GM19043 (cell line): Measurements from ENCODE around the gene TBC1D10A.

ENCODE experiments used
- ATAC-seq: cut with Tn5 transposase; IDR thresholded peaks from one replicate; pipeline ENCODE4 v1.9.1; 2021; ENCODE audit warnings: low read depth; ENCODE audit not compliant: unreplicated experiment

Gene TBC1D10A, protein sequence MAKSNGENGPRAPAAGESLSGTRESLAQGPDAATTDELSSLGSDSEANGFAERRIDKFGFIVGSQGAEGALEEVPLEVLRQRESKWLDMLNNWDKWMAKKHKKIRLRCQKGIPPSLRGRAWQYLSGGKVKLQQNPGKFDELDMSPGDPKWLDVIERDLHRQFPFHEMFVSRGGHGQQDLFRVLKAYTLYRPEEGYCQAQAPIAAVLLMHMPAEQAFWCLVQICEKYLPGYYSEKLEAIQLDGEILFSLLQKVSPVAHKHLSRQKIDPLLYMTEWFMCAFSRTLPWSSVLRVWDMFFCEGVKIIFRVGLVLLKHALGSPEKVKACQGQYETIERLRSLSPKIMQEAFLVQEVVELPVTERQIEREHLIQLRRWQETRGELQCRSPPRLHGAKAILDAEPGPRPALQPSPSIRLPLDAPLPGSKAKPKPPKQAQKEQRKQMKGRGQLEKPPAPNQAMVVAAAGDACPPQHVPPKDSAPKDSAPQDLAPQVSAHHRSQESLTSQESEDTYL

DNA sequence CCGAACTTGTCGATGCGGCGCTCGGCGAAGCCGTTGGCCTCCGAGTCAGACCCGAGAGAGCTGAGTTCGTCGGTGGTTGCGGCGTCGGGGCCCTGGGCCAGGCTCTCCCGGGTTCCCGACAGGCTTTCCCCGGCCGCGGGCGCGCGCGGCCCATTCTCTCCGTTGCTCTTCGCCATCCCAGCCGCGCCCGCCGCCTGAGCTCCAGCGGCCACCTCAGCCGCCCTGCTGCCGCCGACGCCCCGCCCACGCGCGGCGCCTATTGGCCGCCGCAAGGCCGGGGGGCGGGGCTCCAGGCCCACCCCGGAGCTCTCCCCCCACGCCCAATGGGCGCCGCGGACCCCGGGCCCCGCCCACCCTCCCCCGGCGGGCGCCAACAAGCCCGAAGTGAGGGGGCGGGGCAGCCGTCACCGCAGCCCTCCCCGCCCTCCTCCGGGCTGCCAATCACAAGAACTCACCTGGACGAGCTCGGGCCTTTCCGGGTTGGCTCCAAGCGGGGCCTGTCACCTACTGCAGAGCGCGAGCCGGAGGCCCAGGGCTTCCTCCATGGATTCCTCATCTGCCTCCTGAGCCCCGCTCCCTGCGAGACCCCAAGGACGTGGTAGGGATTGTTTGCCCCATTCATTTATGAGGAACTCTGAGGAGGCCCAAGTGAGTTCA is at the start of gene TBC1D10A:
TSS of gene TBC1D10A (minus strand) at position 236 of the 657 bp plus-strand sequence. CDS start at position 176, 60 bp downstream.
- peak; percentile 82 for ATAC-seq

DNA sequence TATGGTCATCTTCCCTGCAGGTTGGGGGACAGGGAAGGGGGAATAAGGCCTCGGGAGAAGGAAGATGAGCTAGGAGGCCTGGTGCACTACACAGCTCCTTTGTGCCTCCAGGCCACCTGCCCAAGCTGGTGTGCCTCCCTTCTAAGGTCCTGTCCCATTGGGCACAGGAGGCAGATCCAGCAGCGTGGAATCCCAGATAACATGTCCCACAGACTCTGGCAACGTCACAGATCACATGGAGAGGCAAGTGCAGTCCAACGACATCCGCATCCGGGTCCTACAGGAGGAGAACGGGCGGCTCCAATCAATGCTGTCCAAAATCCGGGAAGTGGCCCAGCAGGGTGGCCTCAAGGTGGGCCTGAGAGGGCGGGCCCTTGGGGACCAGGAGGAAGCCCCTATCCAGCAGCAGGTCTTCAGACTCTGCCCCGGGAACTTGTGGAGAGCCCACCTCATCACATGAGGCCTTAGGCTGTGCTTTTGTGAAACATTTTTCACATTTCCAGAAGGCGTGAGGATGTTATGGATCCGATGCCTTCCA is 48.6 kb upstream of the TBC1D10A start:
- no peak for ATAC-seq

DNA sequence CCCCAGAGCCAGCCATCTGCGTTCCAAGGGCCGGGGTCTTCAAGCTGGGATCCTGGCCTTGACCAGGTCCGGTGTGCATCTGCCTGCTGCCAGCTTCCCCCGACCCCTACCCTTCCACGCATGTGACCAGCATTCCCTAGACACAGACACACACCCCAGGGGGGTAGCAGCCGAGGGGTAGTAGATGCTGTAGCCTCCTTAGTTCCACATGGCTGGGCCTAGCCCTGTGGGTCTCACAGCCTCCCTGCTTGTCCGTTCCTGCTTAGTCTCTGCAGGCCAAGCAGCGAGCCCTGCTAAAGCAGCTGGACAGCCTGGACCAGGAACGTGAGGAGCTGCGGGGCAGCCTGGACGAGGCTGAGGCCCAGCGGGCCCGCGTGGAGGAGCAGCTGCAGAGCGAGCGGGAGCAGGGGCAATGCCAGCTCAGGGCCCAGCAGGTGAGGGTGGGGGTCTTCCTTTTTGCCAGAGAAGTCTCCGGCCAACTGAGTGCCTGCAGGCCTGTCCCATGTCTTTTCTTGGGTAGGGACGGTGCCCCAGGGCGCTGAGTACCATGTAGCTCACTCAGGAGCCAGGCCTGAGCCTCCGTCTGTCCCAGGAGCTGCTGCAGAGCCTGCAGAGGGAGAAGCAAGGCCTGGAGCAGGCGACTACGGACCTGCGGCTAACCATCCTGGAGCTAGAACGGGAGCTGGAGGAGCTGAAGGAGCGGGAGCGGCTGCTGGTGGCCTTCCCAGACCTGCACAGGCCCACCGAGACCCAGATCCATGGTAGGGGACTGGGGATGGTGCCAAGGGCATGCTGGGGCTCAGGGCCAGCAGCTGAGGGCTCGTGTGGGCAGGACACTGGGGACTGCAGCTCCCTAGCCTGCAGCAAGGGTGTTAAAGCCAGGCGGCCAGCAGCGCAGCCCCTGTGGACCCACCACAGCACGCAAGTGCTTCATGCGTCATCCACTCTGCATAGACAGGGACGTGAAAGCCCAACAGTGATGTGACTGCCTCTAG is 46.9 kb upstream of the TBC1D10A start:
- ATAC-seq = no peak

DNA sequence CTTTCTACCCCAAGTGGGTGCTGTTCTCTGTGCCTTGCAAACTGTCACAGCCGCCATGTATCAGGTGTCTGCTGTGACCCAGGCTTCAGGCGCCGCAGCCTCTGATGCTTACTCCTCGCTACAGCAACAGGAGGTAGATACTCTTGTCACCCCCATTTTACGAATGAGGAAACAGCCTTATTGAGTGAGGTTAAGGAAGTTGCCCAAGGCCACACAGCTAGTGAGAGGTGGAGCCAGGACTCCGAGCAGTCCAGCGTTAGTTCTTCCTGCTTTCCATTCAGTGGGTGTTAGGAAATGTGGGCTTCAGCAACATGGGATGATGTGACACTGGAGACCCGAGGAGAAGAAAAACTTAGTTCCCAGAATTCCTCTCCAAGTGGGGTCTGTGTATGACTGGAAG is 46.2 kb upstream of the TBC1D10A start:
- ATAC-seq = no peak

DNA sequence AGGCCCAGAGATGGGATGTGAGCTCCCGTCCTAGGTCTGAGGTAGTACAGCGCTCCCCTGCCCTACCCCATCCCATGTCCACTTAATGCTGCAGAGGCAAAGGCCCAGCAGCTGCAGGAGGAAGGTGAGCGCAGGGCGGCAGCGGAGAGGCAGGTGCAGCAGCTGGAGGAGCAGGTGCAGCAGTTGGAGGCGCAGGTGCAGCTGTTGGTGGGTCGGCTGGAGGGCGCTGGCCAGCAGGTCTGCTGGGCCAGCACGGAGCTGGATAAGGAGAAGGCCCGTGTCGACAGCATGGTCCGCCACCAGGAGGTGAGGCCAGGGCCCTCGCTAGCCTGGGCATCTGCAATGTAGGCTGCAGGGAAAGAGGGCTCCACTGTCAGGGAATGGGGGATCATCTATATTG is 45.2 kb upstream of the TBC1D10A start:
- no peak for ATAC-seq

DNA sequence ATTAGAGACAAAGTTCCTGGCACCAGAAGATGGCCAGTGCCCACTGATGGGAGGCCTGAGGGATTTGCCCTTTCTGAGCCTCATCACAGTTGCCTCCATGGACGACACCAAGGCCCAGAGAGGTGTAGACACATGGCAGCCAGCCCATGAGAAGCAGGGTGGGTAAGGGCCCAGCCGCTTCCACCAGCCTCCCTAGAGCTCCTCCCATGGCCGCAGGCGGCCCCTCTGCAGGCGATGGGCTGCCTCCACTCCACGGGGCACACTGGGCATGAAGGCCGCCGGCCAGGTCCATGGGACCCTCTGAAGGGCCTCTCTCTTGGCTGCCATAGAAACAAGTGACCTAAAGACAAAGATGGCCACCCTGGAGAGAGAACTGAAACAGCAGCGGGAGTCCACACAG is 44.6 kb upstream of the TBC1D10A start:
- no peak for ATAC-seq

DNA sequence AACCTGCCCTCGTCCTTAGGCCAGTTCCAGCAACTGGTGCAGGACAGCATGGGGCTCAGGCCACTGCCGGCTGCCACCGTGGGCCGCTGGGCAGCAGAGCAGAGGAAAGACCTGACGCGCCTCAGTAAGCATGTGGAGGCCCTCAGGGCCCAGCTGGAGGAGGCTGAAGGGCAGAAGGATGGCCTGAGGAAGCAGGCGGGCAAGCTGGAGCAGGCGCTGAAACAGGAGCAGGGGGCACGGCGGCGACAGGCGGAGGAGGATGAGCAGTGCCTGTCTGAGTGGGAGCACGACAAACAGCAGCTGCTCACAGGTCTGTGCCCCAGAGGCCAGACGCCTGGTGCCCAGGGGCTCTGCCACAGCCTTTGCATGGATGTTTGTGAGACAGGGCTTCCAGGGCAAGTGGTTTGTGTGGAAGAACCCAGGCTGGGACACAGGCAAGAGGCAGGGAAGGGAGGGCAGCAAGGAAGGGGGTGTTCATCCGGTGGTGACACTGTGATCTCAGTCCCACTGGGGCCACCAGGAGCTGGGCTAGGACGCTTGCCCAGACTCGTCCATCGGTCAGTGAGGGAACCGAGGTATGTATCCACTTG is 44.0 kb upstream of the TBC1D10A start:
- no peak for ATAC-seq

DNA sequence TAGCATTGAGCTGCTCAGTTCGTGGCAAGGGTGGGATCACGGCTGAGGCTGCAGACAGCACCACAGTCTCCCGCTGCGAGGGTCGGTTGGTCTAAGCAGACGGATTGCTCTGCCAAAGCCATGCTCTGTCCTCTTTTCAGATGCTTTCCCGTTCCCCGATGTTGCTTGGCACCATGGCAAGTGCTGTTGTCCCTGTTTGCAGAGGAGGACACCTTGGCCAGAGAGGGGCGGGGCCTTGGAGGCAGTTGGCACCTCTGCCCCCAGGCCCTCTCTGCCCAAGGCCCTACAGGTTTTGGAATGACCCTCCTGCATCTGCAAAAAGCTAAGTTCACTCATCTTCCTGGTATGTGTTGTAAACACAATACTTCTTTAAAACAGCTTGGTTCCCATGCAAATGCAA is 41.7 kb upstream of the TBC1D10A start:
- no peak for ATAC-seq

DNA sequence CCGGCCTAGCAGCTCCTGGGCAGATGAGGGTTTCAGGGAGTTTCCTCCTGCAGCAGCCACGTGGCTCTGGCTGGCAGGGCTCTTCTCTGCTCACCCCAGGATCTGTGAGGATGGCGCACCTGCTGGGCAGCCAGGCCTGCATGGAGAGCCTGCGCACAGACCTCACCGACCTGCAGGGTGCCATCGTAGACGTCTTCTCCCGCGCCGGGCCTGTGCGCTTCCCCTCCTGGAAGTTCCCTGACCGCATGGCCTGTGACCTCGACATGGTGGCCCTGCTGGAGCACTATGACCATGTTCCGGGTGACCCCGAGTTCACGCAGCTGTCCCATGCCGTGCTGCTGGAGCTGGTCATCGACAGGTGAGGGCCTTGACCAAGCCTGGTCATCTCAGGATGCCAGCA is 39.1 kb upstream of the TBC1D10A start:
- ATAC-seq = no peak

DNA sequence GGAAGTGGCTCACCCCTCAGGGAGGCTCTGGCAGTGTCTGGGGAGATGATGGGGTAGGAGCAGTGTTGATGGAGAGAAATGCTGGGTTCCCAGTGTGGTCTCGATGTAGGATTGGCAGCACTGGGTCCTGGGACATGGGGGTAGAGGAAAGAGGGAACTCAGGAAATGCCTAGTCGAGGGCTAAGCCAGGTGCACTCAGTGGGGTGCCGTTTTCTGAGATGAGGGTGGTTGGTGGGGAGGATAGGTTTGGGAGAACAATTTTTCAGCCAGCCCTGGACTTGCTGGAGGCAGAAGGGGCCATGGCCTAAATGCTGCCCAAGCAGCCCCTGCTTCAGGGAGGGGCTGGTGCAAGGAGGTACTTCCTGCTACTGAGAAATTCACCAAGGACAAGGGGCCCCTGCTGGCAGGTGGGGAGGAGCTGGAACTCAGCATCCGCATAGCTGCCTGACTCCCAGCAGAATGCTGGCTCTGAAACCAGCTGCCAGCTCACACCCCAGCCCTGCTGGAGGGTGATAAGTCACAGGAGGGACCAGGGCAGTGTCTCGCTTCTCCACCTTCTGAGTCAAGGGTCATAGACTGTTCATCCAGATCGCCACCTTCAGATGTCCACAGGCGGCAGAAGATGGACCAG is 36.0 kb upstream of the TBC1D10A start:
- no peak for ATAC-seq

DNA sequence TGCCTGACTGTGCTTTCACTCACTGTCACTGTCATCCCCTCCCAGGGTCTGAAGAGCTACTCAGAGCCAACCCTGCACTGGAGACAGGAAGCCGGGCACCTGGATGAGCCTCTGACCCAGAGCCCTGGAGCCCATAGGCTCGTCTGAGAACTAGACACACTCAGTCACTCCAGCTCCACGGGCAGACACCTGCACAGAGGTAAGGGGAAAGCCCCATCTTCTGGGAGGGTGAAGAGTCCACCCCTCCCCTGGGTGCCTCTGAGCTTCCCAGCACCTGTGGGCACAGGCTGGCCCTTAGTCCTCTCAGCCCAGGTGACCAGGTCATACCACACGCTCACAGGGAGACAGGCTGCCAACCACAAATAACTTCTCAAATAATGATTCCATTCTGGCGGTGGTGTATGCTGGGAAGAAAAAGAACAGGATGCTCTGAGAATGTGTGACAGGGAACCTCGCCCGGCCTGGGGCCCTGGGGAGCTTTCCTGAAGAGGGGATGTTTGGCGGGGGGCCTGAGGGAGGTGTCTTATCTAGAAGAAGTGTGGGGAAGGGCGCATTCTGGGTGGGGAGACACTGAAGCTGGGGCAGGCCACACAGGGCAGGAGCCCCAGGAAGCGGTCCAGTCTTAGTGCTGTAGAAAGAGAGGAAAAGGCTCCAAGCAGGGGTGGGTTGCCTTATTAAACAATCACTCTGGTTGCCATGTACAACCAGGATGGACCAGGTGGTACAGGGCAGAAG is 35.3 kb upstream of the TBC1D10A start:
- ATAC-seq = no peak

DNA sequence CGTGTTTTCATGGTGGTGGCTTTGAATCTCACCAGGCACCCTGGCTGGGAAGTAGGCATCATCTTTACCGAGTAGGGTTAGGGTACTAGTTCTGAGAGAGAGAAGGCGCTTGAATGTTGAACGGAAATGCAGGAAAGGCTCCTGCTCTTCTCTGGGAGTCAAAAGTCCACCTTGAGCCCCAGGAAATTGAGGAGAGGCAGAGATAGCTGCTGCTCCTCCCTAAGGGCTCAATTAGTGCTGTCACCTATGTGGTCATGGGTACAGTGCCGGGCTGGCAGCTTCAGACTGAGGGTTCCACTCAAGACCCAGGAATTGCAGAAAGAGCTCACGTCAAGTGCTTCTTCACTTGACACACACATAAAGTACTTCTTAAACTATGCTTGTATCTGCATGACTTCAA is 31.8 kb upstream of the TBC1D10A start:
- no peak for ATAC-seq

DNA sequence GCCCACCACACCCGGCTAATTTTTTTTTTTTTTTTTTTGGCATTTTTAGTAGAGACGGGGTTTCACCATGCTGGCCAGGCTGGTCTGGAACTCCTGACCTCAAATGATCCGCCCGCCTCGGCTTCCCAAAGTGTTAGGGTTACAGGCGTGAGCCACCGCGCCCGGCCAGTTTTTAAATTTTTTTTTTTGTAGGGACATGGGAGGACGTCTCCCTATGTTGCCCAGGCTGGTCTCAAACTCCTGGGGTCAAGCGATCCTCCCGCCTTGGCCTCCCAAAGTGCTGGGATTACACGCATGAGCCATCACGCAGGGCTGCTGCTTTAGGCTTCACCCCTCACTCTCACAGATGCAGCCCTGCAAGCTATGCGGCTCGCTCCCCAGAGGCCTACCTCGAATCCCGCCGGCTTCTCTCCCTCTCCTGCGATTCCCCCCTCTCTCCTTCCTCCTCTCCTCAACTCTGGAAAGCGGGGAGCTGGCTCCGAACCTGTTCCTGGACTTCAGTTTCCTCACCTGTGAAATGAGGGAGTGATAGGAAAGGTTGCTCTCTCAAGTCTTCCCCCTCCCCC is 31.0 kb upstream of the TBC1D10A start:
- ATAC-seq = no peak

DNA sequence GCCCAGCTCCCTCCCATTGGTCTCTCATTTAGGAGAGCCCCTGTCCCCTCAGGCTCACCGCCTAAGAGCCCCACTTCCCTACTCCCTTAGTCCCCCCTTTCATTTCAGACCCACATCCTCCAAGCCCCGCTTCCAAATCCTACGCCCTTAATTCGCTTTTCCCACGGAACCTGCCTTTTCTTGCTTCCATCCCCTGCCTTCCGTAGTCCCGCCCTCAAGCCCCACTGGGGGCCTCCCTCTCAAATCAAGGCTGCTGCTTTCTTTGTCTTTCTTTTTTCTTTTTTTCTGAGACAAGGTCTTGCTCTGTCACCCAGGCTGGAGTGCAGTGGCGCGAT is 30.5 kb upstream of the TBC1D10A start:
- ATAC-seq = no peak

DNA sequence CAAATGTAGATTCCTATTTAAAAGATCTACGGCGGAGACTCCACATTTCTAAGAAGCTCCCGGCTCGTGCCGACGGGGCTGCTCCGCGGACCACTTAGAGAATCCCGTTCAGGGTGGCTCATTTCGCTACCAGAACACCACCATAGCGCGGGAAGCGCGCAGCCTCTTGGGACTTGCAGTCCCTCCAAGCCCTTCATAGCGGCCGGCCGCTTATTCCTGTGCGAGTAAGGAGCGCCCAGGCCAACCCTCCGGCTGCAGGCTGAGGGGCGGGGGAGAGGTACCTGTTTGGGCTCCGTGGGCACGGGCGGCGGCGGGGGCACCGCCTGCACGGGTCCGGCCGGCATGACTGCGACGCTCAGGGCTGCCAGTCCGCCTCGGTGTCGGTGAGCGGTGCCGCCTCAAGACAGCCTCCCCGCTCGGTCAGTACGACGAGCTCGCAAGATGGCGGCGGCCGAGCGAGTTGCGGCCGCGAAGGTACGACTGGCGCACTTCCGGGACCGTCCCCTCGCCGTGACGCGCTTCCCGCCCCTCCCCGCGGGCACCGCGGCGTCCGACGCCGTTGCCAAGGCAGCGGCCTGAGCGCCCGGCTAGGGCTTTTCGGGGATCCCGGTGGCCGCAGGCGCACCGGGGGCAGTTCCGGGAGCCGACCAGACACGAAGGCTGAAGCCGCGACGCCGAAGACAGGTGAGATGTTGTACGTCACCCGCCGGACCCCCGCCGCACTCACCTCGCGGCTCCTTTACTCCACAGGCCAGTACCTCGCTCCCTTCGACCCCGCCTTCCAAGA is 29.9 kb upstream of the TBC1D10A start, which contains the start of the genes CCDC157 and SF3A1:
TSS of gene CCDC157 (plus strand) at position 559 of the 787 bp plus-strand sequence. CDS start 8,994 bp downstream, outside the sequence.
TSS of gene SF3A1 (minus strand) at position 446 of the 787 bp plus-strand sequence. CDS start at position 344, 102 bp downstream.
- ATAC-seq = peak; percentile 82

DNA sequence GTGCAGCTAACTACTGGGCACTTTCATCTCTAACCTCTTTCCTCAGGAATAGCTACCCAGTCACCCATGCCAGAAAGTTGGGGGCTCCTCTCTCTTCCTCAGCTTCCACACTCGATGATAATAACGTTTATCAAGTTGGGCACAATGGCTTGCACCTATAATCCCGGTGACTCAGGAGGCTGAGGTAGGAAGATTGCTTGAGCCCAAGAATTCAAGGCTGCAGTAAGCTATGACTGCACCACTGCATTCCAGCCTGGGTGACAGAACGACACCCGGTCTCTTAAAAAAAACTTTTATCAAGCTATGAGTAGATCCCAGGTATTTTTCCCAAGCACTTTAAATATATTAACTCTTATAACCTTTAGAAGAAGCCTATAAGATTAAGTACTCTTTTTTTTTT is 27.9 kb upstream of the TBC1D10A start:
- ATAC-seq = no peak

DNA sequence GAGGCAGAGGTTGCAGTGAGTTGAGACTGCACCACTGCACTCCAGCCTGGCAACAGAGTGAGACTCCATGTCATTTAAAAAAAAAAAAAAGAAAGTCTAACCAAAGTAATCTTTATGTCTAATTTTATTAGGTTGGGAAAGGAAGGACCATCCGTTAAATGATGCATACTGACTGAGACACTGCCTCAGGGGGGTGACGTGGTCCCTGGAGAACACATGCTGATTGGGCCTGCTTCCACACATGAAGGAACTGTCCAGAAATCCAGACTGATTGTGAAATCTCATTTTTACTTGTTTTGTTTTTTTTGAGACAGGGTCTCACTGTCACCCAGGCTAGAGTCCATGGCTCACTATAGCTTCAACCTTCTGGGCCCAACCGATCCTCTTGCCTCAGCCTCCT is 24.5 kb upstream of the TBC1D10A start:
- ATAC-seq = no peak

DNA sequence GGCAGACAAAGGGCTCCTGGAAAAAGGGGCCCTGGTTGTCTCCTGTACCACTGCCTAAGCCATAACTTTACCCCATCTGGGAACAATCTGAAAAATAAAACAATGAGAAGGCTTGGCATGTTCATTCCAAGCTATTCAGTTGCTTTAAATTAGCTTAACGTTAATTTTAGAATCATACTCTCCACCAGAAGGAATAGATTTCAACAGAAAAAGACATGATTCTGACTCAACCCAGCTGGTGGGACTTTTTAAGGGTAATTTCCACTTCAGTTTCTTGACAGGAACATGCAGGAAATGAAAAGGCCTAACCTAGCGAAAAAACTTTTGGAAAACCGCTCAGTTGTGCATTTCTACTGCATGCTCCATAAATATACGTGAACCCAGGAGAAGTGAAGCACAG is 22.1 kb upstream of the TBC1D10A start:
- ATAC-seq = no peak
